Uterus (tissue), 4 donors: ENCODE data around the gene HLX. TPM values are rescaled to one million over a fixed set of nuclear protein-coding genes. Genes with fewer than 3 reads are reported as not detected.

Experiments
- DNase-seq, 2 donors: peaks; one replicate each; pipeline ENCODE4 v3.0.0-alpha.2; 2019 to 2020
- H3K27ac ChIP-seq, 2 donors: fragments of 200-600 bp; sonication (generic); 1 replicate in 1 of 2; 2 replicates in 1 of 2; pipeline ENCODE4 v1.5.1; 2016 to 2018
- H3K27me3 ChIP-seq, 2 donors: fragments of 200-600 bp; sonication (generic); one replicate each; pipeline ENCODE4 v1.5.1; 2018 to 2019; ENCODE audit warnings: control low read depth in 1 of 2
- H3K36me3 ChIP-seq, 2 donors: fragments of 200-600 bp; sonication (generic); one replicate each; pipeline ENCODE4 v1.5.1; 2019; ENCODE audit warnings: control low read depth in 1 of 2
- H3K4me1 ChIP-seq, 2 donors: fragments of 200-600 bp; sonication (generic); one replicate each; pipeline ENCODE4 v1.5.1; 2018 to 2019; ENCODE audit warnings: control low read depth in 1 of 2
- H3K4me3 ChIP-seq, 2 donors: fragments of 200-600 bp; sonication (generic); 1 replicate in 1 of 2; 2 replicates in 1 of 2; pipeline ENCODE4 v1.5.1; 2018 to 2019; ENCODE audit warnings: mild to moderate bottlenecking in 1 of 2
- H3K9me3 ChIP-seq, 2 donors: fragments of 200-600 bp; sonication (generic); one replicate each; pipeline ENCODE4 v1.5.1; 2019; ENCODE audit warnings: control low read depth in 1 of 2
- CTCF ChIP-seq, 4 experiments: fragments of 200-600 bp in 2 of 4; fragments of 450-650 bp in 2 of 4; sonication (generic) in 2 of 4; IDR thresholded peaks; one replicate each; pipeline ENCODE4 v1.5.1; 2016 to 2019; ENCODE audit warnings: antibody characterized with exemption in 4 of 4, mild to moderate bottlenecking in 2 of 4, moderate library complexity in 1 of 4
- POLR2A ChIP-seq, 2 donors: fragments of 450-650 bp; IDR thresholded peaks; one replicate each; pipeline ENCODE4 v1.6.1; 2016; ENCODE audit warnings: antibody characterized with exemption in 2 of 2, mild to moderate bottlenecking in 1 of 2, moderate library complexity in 1 of 2
- intact Hi-C: fragments of 100-400 bp; cut with DNase I; formaldehyde crosslinking; loops from one replicate; pipeline ENCODE4 v1.15.1; 2023; ENCODE audit warnings: low total_unique reads
- total RNA-seq, 4 donors: library from RNA; depleted of rRNA in 3 of 4; stranded (reverse); fragments of >200 nt in 3 of 4; gene quantifications; one replicate each; pipeline versions ENCODE4 v1.1.0 to v1.2.4, GENCODE V29; 2014 to 2023
- donor health status: DM: yes; HTN: yes; CAD: no.

Gene HLX
- total RNA-seq, 4 donors from 2014 or later = 0.26 to 35.9 (median 7.0) TPM

GRCh38 chr1:220888417-220888986, 9.3 kb downstream of the HLX start:
- DNase-seq = no peak
- H3K4me3 ChIP-seq = no peak overlapping the region
- no peaks in the 10 kb centered on the region for H3K9me3 ChIP-seq
- no peaks in the 10 kb centered on the region for H3K36me3 ChIP-seq
- H3K27me3 ChIP-seq = peaks cover 8 to 48% of the 10 kb centered on the region in 2 donors
- H3K4me1 ChIP-seq = no peaks in the 10 kb centered on the region
- H3K27ac ChIP-seq = no peak overlapping the region
- no peak for TF ChIP-seq CTCF (IDR thresholded peaks at IDR 0.05)
- TF ChIP-seq POLR2A (IDR thresholded peaks at IDR 0.05) = no peak
- intact Hi-C loops = loop anchor here (10.0 kb wide), 1 partner anchor 316 kb away; no protein-coding TSS in a partner anchor

- no peak overlapping the region for H3K27ac ChIP-seq
- peaks cover 16 to 56% of the 10 kb centered on the region in 2 donors for H3K27me3 ChIP-seq
- DNase-seq = no peak
- no peaks in the 10 kb centered on the region for H3K36me3 ChIP-seq
- H3K4me3 ChIP-seq = no peak overlapping the region
- no peaks in the 10 kb centered on the region for H3K4me1 ChIP-seq
- intact Hi-C loops = loop anchor here (10.0 kb wide), 1 partner anchor 315 kb away; no protein-coding TSS in a partner anchor
- TF ChIP-seq POLR2A (IDR thresholded peaks at IDR 0.05) (no peak), CTCF (IDR thresholded peaks at IDR 0.05) (no peak)
- H3K9me3 ChIP-seq = no peaks in the 10 kb centered on the region
Measured at GRCh38 chr1:220889333-220889732, 10.1 kb downstream of the HLX start.

- no peaks in the 10 kb centered on the region for H3K4me1 ChIP-seq
- no peaks in the 10 kb centered on the region for H3K9me3 ChIP-seq
- no peak overlapping the region for H3K27ac ChIP-seq
- H3K27me3 ChIP-seq = peaks cover 19 to 57% of the 10 kb centered on the region in 2 donors
- H3K36me3 ChIP-seq = no peaks in the 10 kb centered on the region
- intact Hi-C loops = loop anchor here (10.0 kb wide), 1 partner anchor 315 kb away; no protein-coding TSS in a partner anchor
- DNase-seq = no peak
- no peak overlapping the region for H3K4me3 ChIP-seq
- TF ChIP-seq POLR2A (IDR thresholded peaks at IDR 0.05) (no peak), CTCF (IDR thresholded peaks at IDR 0.05) (no peak)
Measured at GRCh38 chr1:220889848-220890287, 10.6 kb downstream of the HLX start.

GRCh38 chr1:220890602-220891001, 11.4 kb downstream of the HLX start:
- DNase-seq = no peak
- intact Hi-C loops = no loop called here
- TF ChIP-seq CTCF (IDR thresholded peaks at IDR 0.05) (no peak), POLR2A (IDR thresholded peaks at IDR 0.05) (no peak)

GRCh38 chr1:220891224-220892085, 12.2 kb downstream of the HLX start:
- Histone ChIP-seq H3K27ac (no peak overlapping the region), H3K36me3 (no peaks in the 10 kb centered on the region), H3K4me3 (no peak overlapping the region), H3K27me3 (peaks cover 23 to 58% of the 10 kb centered on the region in 2 donors), H3K9me3 (no peaks in the 10 kb centered on the region), H3K4me1 (no peaks in the 10 kb centered on the region)
- DNase-seq = no peak
- TF ChIP-seq POLR2A (IDR thresholded peaks at IDR 0.05) = no peak
- no peak for TF ChIP-seq CTCF (IDR thresholded peaks at IDR 0.05)
- intact Hi-C loops = no loop called here

More at GRCh38 chr1:220890602-220891001, 11.4 kb downstream of the HLX start:
- Histone ChIP-seq H3K27me3 (peaks cover 23 to 60% of the 10 kb centered on the region in 2 donors), H3K36me3 (no peaks in the 10 kb centered on the region), H3K9me3 (no peaks in the 10 kb centered on the region), H3K4me3 (no peak overlapping the region), H3K27ac (no peak overlapping the region), H3K4me1 (no peaks in the 10 kb centered on the region)
